ENCODE measurements around the gene ENPP6.

Gene ENPP6

DNA sequence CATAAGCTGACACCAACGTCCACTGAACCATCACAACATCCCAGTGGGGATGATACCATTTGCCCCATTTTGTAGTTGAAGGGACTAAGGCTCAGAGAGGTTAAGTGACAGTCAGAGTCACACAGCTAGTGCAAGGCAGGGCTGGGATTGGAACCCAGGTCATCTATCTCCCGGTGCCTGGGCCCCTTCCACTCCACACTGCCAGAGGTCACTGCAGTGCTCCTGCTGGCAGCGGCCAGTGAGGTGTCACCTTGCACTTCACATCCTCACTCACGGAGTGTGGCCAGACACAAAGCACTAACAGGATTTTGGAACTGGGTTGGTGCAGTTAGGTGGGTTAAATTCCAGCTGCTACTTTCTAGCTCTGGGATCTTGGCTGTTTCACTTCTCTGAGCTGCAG, 118.7 kb downstream of the ENPP6 start:
- CTCF ChIA-PET, result interaction anchor here (1.3 to 3.6 kb wide), 5 partner anchors 8 to 258 kb away, joined by 4 to 34 read pairs (median 15); no protein-coding TSS in a partner anchor
- H3K4me1 ChIP-seq (ENCODE audit: control insufficient read depth, insufficient read depth, low read length), result no peaks in the 10 kb centered on the region
- H3K9me3 ChIP-seq (ENCODE audit: control insufficient read depth, insufficient read depth, low read depth, low read length), result no peaks in the 10 kb centered on the region
- H3K4me3 ChIP-seq (ENCODE audit: low read depth, low read length), result no peak overlapping the region
- TF ChIP-seq ZBTB8A (tag by site-specific recombination; IDR thresholded peaks at IDR 0.05) (no peak), ZFP37 (tag by site-specific recombination; IDR thresholded peaks at IDR 0.05) (no peak), ZNF391 (tag by site-specific recombination; IDR thresholded peaks at IDR 0.05; ENCODE audit: borderline replicate concordance, low read depth) (no peak), ZNF416 (tag by site-specific recombination; IDR thresholded peaks at IDR 0.05) (no peak), ZNF549 (tag by site-specific recombination; IDR thresholded peaks at IDR 0.05) (no peak), ZNF366 (tag by site-specific recombination; conservative IDR thresholded peaks at IDR 0.05) (no peak), ZNF221 (tag by site-specific recombination; IDR thresholded peaks at IDR 0.05; ENCODE audit: borderline replicate concordance) (no peak), ZNF175 (tag by site-specific recombination; IDR thresholded peaks at IDR 0.05) (no peak), WT1 (tag by site-specific recombination; IDR thresholded peaks at IDR 0.05) (no peak), ZNF302 (tag by site-specific recombination; IDR thresholded peaks at IDR 0.05; ENCODE audit: low read depth) (no peak), ZNF211 (tag by site-specific recombination; IDR thresholded peaks at IDR 0.05; ENCODE audit: low read depth) (no peak), ZNF132 (tag by site-specific recombination; IDR thresholded peaks at IDR 0.05; ENCODE audit: borderline replicate concordance) (no peak), ZNF18 (tag by site-specific recombination; IDR thresholded peaks at IDR 0.05) (no peak), KLF17 (tag by site-specific recombination; IDR thresholded peaks at IDR 0.05) (no peak), ZNF624 (tag by site-specific recombination; IDR thresholded peaks at IDR 0.05) (no peak), ZNF140 (tag by site-specific recombination; IDR thresholded peaks at IDR 0.05) (no peak)
- TF ChIP-seq, protein P1, sequence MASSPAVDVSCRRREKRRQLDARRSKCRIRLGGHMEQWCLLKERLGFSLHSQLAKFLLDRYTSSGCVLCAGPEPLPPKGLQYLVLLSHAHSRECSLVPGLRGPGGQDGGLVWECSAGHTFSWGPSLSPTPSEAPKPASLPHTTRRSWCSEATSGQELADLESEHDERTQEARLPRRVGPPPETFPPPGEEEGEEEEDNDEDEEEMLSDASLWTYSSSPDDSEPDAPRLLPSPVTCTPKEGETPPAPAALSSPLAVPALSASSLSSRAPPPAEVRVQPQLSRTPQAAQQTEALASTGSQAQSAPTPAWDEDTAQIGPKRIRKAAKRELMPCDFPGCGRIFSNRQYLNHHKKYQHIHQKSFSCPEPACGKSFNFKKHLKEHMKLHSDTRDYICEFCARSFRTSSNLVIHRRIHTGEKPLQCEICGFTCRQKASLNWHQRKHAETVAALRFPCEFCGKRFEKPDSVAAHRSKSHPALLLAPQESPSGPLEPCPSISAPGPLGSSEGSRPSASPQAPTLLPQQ (tag by site-specific recombination; IDR thresholded peaks at IDR 0.05), result no peak
- TF ChIP-seq, protein P2, sequence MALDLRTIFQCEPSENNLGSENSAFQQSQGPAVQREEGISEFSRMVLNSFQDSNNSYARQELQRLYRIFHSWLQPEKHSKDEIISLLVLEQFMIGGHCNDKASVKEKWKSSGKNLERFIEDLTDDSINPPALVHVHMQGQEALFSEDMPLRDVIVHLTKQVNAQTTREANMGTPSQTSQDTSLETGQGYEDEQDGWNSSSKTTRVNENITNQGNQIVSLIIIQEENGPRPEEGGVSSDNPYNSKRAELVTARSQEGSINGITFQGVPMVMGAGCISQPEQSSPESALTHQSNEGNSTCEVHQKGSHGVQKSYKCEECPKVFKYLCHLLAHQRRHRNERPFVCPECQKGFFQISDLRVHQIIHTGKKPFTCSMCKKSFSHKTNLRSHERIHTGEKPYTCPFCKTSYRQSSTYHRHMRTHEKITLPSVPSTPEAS (tag by site-specific recombination; IDR thresholded peaks at IDR 0.05), result no peak
- TF ChIP-seq, protein P3, sequence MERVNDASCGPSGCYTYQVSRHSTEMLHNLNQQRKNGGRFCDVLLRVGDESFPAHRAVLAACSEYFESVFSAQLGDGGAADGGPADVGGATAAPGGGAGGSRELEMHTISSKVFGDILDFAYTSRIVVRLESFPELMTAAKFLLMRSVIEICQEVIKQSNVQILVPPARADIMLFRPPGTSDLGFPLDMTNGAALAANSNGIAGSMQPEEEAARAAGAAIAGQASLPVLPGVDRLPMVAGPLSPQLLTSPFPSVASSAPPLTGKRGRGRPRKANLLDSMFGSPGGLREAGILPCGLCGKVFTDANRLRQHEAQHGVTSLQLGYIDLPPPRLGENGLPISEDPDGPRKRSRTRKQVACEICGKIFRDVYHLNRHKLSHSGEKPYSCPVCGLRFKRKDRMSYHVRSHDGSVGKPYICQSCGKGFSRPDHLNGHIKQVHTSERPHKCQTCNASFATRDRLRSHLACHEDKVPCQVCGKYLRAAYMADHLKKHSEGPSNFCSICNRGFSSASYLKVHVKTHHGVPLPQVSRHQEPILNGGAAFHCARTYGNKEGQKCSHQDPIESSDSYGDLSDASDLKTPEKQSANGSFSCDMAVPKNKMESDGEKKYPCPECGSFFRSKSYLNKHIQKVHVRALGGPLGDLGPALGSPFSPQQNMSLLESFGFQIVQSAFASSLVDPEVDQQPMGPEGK (tag by site-specific recombination; IDR thresholded peaks at IDR 0.05), result no peak
- H3K27ac ChIP-seq (ENCODE audit: extremely low read depth, low read depth, low read length), result no peak overlapping the region
- POLR2A ChIA-PET, result no interaction called here
- H3K36me3 ChIP-seq (ENCODE audit: control insufficient read depth in 2 of 2, insufficient read depth in 1 of 2, low read length in 2 of 2), result no peaks in the 10 kb centered on the region

- no peaks in the 10 kb centered on the region for H3K9me3 ChIP-seq (ENCODE audit: control insufficient read depth, insufficient read depth, low read depth, low read length)
- no peak overlapping the region for H3K4me3 ChIP-seq (ENCODE audit: low read depth, low read length)
- H3K27ac ChIP-seq (ENCODE audit: extremely low read depth, low read depth, low read length), result no peak overlapping the region
- no peaks in the 10 kb centered on the region for H3K36me3 ChIP-seq (ENCODE audit: control insufficient read depth in 2 of 2, insufficient read depth in 1 of 2, low read length in 2 of 2)
- TF ChIP-seq, protein P4, sequence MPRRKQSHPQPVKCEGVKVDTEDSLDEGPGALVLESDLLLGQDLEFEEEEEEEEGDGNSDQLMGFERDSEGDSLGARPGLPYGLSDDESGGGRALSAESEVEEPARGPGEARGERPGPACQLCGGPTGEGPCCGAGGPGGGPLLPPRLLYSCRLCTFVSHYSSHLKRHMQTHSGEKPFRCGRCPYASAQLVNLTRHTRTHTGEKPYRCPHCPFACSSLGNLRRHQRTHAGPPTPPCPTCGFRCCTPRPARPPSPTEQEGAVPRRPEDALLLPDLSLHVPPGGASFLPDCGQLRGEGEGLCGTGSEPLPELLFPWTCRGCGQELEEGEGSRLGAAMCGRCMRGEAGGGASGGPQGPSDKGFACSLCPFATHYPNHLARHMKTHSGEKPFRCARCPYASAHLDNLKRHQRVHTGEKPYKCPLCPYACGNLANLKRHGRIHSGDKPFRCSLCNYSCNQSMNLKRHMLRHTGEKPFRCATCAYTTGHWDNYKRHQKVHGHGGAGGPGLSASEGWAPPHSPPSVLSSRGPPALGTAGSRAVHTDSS (tag by site-specific recombination; IDR thresholded peaks at IDR 0.05), result no peak
- TF ChIP-seq ZNF530 (tag by site-specific recombination; IDR thresholded peaks at IDR 0.05; ENCODE audit: low read depth) (no peak), ZNF18 (tag by site-specific recombination; IDR thresholded peaks at IDR 0.05) (no peak), ZNF514 (tag by site-specific recombination; IDR thresholded peaks at IDR 0.05) (no peak), ZNF843 (tag by site-specific recombination; IDR thresholded peaks at IDR 0.05) (no peak), YY2 (tag by site-specific recombination; IDR thresholded peaks at IDR 0.05) (no peak), ZXDB (tag by site-specific recombination; IDR thresholded peaks at IDR 0.05) (no peak), ZNF239 (tag by site-specific recombination; IDR thresholded peaks at IDR 0.05) (no peak)
- H3K4me1 ChIP-seq (ENCODE audit: control insufficient read depth, insufficient read depth, low read length), result no peaks in the 10 kb centered on the region
- ChIA-PET CTCF (interaction anchor here (1.1 to 3.5 kb wide), 2 partner anchors 110 to 257 kb away, joined by 4 to 34 read pairs; no protein-coding TSS in a partner anchor), POLR2A (no interaction called here)
Observed at GRCh38 chr4:184097815-184098214, 119.9 kb downstream of the ENPP6 start.

Data from HEK293 (cell line).